Thoracic aorta (tissue), 2 donors: ENCODE results near the gene EGFL7. TPM values are rescaled to one million over a fixed set of nuclear protein-coding genes. Genes with fewer than 3 reads are reported as not detected.

ENCODE experiments used
- ATAC-seq: fragments of 150-250 bp; one replicate; pipeline ENCODE4 v1.8.0; 2017; ENCODE audit warnings: low read depth; ENCODE audit not compliant: insufficient number of reproducible peaks, low FRiP score
- DNase-seq: peaks from one replicate; pipeline ENCODE4 v3.0.0-alpha.2; 2020; ENCODE audit warnings: low spot score
- H3K27ac ChIP-seq, 2 donors: fragments of 200-600 bp; sonication (generic); 1 replicate in 1 of 2; 2 replicates in 1 of 2; pipeline ENCODE4 v1.5.1; 2016; ENCODE audit warnings: mild to moderate bottlenecking in 2 of 2, moderate library complexity in 2 of 2
- H3K27me3 ChIP-seq: fragments of 200-600 bp; sonication (generic); replicated peaks from 2 replicates; pipeline ENCODE4 v1.6.0; 2016; ENCODE audit warnings: mild to moderate bottlenecking; ENCODE audit not compliant: insufficient read depth
- H3K36me3 ChIP-seq: fragments of 200-600 bp; sonication (generic); one replicate; pipeline ENCODE4 v1.5.1; 2016
- H3K4me1 ChIP-seq, 2 donors: fragments of 200-600 bp; sonication (generic); 1 replicate in 1 of 2; 2 replicates in 1 of 2; pipeline versions ENCODE4 v1.5.1 to v1.6.0; 2016; ENCODE audit warnings: low read depth in 2 of 2, mild to moderate bottlenecking in 1 of 2; ENCODE audit not compliant: control insufficient read depth in 1 of 2
- H3K4me3 ChIP-seq: fragments of 200-600 bp; sonication (generic); 2 replicates; pipeline ENCODE4 v1.5.1; 2016; ENCODE audit warnings: mild to moderate bottlenecking
- H3K9me3 ChIP-seq: fragments of 200-600 bp; sonication (generic); 2 replicates; pipeline ENCODE4 v1.5.1; 2016
- CTCF ChIP-seq: fragments of 200-600 bp; sonication (generic); IDR thresholded peaks from one replicate; pipeline ENCODE4 v1.5.1; 2019; ENCODE audit warnings: antibody characterized with exemption
- total RNA-seq, 2 donors: library from RNA; depleted of rRNA; stranded (reverse); fragments of >200 nt; gene quantifications; one replicate each; pipeline versions ENCODE4 v1.1.0 to v1.2.3, GENCODE V29; 2016

The EGFL7 gene
- total RNA-seq, 2 donors from 2014 or later: 42.0 to 56.5 TPM

- DNase-seq (no peak), ATAC-seq (no peak)
- peaks cover 15 to 27% of the 10 kb centered on the region in 2 donors for H3K4me1 ChIP-seq
- no peaks in the 10 kb centered on the region for H3K36me3 ChIP-seq
- peak overlapping the region; percentile 84 for H3K4me3 ChIP-seq
- H3K27me3 ChIP-seq: no peaks in the 10 kb centered on the region
- H3K9me3 ChIP-seq: no peaks in the 10 kb centered on the region
- TF ChIP-seq CTCF: no peak
- H3K27ac ChIP-seq: peak overlapping the region in 1 of 2 donors; percentile 80
These were observed 25.1 kb downstream of the EGFL7 start for GRCh38 chr9:136687721-136688223.

DNA sequence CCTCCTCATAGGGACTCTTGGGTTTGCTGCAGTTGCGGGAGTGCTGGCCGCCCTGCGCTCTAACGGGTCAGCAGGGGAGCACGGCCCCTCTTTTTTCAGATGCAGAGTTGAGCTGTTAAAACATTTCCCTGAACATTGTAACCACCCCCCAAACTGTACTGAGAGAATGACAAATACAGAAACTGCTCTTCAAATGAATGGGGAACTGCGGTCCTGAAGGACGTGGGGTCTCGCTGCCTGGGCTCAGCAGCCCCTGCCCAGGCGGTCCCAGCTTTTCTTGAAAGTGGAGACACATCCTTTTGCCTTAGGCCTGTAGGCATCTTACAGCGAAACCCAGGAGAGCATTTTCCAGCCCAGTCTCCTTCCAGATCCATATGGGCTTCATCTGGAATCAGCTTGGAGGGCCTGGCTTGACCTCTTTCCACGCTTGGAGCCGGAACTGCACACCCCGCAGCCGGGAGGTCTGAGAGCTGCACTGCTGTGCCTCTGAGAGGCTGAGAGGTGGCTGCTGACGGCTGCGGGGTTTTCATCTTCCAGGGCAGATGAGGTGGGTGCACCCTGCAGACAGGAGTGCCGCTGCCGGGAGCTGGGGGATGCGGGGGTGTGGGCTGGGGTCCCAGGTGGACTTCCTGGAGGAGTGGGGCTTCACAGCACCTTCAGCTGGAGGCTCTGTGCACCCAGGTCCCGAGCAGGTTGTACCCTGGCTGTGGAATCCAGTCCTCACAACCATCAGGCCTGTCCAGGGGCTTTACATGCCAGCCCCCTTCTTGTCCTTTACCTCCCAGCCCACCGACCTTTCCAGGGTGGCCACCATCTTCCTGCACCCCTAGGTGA, 25.8 kb downstream of the EGFL7 start:
- Histone ChIP-seq H3K27me3 (no peaks in the 10 kb centered on the region), H3K9me3 (no peaks in the 10 kb centered on the region), H3K4me3 (no peak overlapping the region), H3K4me1 (peaks cover 15 to 27% of the 10 kb centered on the region in 2 donors), H3K36me3 (no peaks in the 10 kb centered on the region), H3K27ac (peak overlapping the region in 1 of 2 donors; percentile 80)
- no peak for DNase-seq
- no peak for TF ChIP-seq CTCF
- no peak for ATAC-seq

- no peak for DNase-seq
- no peak for ATAC-seq
- Histone ChIP-seq H3K27ac (no peak overlapping the region), H3K9me3 (no peaks in the 10 kb centered on the region), H3K4me3 (no peak overlapping the region), H3K4me1 (peaks cover 15 to 27% of the 10 kb centered on the region in 2 donors), H3K36me3 (no peaks in the 10 kb centered on the region), H3K27me3 (no peaks in the 10 kb centered on the region)
- no peak for TF ChIP-seq CTCF
These were observed 26.4 kb downstream of the EGFL7 start for GRCh38 chr9:136689108-136689460.

- no peaks in the 10 kb centered on the region for H3K27me3 ChIP-seq
- no peaks in the 10 kb centered on the region for H3K36me3 ChIP-seq
- TF ChIP-seq CTCF: no peak
- ATAC-seq: no peak
- no peak overlapping the region for H3K4me3 ChIP-seq
- no peak for DNase-seq
- no peaks in the 10 kb centered on the region for H3K9me3 ChIP-seq
- no peak overlapping the region for H3K27ac ChIP-seq
- H3K4me1 ChIP-seq: peaks cover 15 to 22% of the 10 kb centered on the region in 2 donors
These were observed 27.5 kb downstream of the EGFL7 start for GRCh38 chr9:136690104-136690805.

GRCh38 chr9:136690806-136691261, 28.1 kb downstream of the EGFL7 start:
- no peak overlapping the region for H3K27ac ChIP-seq
- no peak for DNase-seq
- TF ChIP-seq CTCF: no peak
- no peaks in the 10 kb centered on the region for H3K9me3 ChIP-seq
- no peaks in the 10 kb centered on the region for H3K27me3 ChIP-seq
- H3K36me3 ChIP-seq: no peaks in the 10 kb centered on the region
- no peak for ATAC-seq
- H3K4me1 ChIP-seq: peaks cover 10 to 16% of the 10 kb centered on the region in 2 donors
- H3K4me3 ChIP-seq: no peak overlapping the region
